22Rv1 (cell line): Measurements from ENCODE around the gene FDX1.

Experiments used
- H3K27ac ChIP-seq: fragments of 450-650 bp; 2 replicates; pipeline ENCODE4 v1.5.1; 2017
- ZFX ChIP-seq: fragments of 450-650 bp; IDR thresholded peaks from 2 replicates; pipeline ENCODE4 v1.6.1; 2017; ENCODE audit warnings: antibody characterized with exemption, borderline replicate concordance
- TF ChIP-seq, protein P1 (sequence below): fragments of 450-650 bp; IDR thresholded peaks from 2 replicates; pipeline ENCODE4 v1.5.1; 2017; ENCODE audit warnings: mild to moderate bottlenecking

Gene FDX1

DNA sequence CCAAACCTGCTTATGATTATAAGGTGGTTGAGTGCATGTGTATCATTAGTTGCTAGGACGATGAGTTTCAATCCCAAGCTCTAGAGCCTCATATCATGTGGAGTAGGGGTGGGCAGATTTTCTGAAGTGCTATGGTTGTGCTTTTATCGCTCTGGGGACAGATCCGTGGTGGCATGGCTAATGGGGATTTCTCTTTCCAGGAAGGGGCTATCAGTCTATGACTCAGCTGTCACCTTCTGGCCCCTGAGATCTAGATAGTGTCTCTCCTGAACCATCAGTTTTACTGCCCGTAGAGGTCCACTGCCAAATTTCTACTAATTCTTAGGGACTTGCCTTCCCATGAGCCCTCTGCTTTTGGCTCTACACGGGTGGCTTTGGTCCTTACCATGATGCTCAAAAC is 51.8 kb downstream of the FDX1 start:
- no peak for TF ChIP-seq ZFX
- TF ChIP-seq, protein P1, sequence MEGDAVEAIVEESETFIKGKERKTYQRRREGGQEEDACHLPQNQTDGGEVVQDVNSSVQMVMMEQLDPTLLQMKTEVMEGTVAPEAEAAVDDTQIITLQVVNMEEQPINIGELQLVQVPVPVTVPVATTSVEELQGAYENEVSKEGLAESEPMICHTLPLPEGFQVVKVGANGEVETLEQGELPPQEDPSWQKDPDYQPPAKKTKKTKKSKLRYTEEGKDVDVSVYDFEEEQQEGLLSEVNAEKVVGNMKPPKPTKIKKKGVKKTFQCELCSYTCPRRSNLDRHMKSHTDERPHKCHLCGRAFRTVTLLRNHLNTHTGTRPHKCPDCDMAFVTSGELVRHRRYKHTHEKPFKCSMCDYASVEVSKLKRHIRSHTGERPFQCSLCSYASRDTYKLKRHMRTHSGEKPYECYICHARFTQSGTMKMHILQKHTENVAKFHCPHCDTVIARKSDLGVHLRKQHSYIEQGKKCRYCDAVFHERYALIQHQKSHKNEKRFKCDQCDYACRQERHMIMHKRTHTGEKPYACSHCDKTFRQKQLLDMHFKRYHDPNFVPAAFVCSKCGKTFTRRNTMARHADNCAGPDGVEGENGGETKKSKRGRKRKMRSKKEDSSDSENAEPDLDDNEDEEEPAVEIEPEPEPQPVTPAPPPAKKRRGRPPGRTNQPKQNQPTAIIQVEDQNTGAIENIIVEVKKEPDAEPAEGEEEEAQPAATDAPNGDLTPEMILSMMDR, result no peak

DNA sequence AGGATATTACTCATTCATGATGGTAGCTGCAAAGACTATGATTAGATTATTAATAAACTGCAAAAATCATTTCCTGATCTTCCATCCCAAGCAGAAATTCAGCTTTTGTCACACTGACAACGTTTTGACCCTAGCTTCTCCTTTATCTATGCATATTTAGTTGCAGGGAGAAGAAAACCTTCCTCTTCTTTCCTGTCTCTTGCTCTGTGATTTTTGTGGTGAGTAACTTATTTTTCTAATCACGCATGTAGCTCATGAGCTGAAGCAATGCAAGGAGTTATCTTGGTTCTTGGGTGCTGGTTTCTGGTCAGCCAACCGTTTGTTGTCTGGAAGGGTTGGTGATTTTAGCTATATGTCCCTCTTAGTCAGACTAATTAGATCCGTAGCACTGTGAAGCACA is 56.4 kb downstream of the FDX1 start:
- TF ChIP-seq, protein P1, result no peak
- no peak for TF ChIP-seq ZFX
- H3K27ac ChIP-seq, result no peak overlapping the region

More for the DNA sequence above, 51.8 kb downstream of the FDX1 start:
- no peak overlapping the region for H3K27ac ChIP-seq

DNA sequence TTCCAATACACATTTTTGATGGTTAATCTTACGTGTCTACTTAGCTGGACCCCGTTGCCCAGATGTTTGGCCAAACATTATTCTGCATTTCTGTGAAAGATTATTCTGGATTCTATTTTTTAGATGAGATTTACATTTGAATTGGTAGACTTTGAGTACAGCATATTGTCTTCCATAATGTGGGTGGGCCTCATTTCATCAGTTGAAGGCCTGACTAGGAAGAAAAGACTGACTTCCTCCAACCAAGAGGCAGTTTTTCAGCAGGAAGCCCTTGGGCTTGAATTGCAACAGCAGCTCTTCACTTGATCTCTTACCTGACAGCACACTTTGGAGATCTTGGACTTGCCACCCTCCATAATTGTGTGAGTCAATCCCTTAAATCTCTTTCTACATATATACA is 58.7 kb downstream of the FDX1 start:
- no peak for TF ChIP-seq ZFX
- TF ChIP-seq, protein P1, result no peak
- H3K27ac ChIP-seq, result no peak overlapping the region

DNA sequence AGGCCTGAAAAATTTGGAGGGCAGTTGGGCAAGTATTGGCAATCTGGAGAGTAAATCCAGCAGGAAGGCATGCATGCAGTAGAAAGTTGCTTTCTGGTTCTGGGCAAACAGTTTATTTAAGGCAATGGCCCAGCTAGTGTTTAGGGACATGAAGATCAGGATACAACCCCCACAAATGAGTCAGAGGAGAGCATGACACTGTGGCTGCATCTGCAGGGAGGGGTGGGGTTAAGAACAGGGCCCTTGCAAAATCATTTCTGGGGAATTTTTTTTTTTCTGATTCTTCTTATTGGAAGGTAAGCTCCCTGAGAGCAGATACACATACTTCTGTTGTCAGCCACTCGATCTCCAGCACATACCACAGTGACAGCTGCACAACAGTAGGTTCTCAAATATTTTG is 61.1 kb downstream of the FDX1 start:
- no peak for TF ChIP-seq ZFX
- TF ChIP-seq, protein P1, result no peak
- no peak overlapping the region for H3K27ac ChIP-seq

DNA sequence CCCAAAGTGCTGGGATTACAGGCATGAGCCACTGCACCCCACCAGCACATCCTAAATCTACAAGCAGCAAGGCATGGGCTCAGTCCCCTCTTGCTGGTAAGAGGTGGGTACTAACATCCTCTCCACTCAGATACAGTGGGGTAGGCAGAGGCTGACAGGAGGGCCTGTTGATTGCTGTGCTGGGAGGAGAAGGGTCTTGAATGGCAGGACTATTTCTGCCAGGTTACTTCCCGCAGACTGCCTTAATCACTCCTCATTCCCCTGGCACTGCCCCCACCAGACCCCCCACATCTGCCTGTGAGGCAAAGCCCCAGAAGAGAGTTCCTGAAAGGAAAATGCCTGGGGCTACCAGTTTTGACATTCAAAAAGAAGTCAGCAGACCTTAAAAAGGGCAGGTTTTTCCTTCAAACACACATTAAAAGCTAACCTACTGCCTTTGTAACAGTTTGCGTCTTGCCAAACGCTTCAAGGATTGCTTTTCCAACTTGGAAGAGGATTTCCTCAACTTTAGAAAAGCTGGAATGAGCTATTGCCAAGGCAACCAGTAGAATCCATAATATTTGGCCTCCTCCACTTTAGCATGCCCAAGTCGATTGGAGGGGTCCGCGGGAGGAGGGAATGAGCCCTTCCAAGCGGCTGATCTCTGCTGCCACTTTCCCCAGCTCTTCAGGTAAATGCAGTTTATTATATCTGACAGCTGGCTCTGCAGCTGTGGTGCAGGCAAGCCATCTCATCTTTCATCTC is 62.0 kb downstream of the FDX1 start:
- TF ChIP-seq, protein P1, result no peak
- no peak for TF ChIP-seq ZFX
- no peak overlapping the region for H3K27ac ChIP-seq

DNA sequence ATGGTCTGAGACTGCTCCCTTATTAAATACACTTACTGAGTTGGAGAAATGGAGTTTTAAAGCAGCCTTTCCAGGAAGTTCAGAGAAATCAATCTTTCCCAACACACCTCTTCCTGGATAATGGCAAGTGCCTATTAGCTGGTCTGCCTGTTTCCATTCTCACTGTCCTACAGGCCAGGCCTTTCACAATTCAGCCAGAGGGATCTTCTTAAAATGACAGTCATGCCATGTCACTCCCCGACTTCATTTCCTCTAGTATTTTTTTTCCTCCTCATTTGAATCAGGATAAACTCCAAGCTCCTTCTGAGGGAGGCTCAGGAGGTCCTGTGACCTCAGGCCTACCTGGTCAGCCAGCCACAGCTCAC is 62.6 kb downstream of the FDX1 start:
- no peak for TF ChIP-seq ZFX
- TF ChIP-seq, protein P1, result no peak
- H3K27ac ChIP-seq, result no peak overlapping the region

DNA sequence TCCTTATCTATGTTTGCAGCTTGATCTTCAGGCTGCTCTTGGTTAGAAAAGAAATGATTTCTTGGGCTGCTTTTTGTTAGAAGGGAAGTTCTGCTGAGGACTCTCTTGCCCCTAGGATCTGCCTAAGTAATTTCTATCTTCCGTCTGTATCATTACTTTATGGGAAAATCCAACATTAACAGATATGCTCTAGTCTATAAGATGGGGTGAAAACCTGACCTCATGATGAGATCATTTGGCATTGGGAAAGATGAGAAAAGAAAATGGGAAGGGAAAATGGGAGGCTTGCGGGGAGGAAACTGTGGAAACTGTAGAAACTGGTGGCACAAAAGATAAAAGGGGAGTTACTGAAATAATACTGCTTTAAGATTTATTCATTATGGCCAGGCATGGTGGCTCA is 63.6 kb downstream of the FDX1 start:
- no peak for TF ChIP-seq ZFX
- TF ChIP-seq, protein P1, result no peak
- no peak overlapping the region for H3K27ac ChIP-seq
